Hepatocyte (in vitro differentiated cells): ENCODE data around the gene BLACAT1. TPM values are rescaled to one million over a fixed set of nuclear protein-coding genes. Genes with fewer than 3 reads are reported as not detected.

Experiments
- DNase-seq: peaks from one replicate; pipeline ENCODE4 v3.0.0-alpha.2; 2016; ENCODE audit warnings: low spot score
- H2AFZ ChIP-seq: fragments of 200-600 bp; sonication (generic); 2 replicates; pipeline ENCODE4 v1.6.0; 2016; ENCODE audit warnings: antibody characterized with exemption, mild to moderate bottlenecking
- H3K27ac ChIP-seq: fragments of 200-600 bp; sonication (generic); 2 replicates; pipeline ENCODE4 v1.5.1; 2016; ENCODE audit warnings: mild to moderate bottlenecking
- H3K27me3 ChIP-seq: fragments of 200-600 bp; sonication (generic); 2 replicates; pipeline ENCODE4 v1.6.1; 2016
- H3K36me3 ChIP-seq: fragments of 200-600 bp; sonication (generic); replicated peaks from 2 replicates; pipeline ENCODE4 v1.5.1; 2016; ENCODE audit warnings: low read depth; ENCODE audit not compliant: insufficient read depth
- H3K4me1 ChIP-seq: fragments of 200-600 bp; sonication (generic); 2 replicates; pipeline ENCODE4 v1.5.1; 2016; ENCODE audit warnings: mild to moderate bottlenecking, moderate library complexity; ENCODE audit not compliant: insufficient read depth
- H3K4me2 ChIP-seq: fragments of 200-600 bp; sonication (generic); 2 replicates; pipeline ENCODE4 v1.6.0; 2016
- H3K4me3 ChIP-seq: fragments of 200-600 bp; sonication (generic); 2 replicates; pipeline ENCODE4 v1.5.1; 2016; ENCODE audit warnings: mild to moderate bottlenecking
- H3K79me2 ChIP-seq: fragments of 200-600 bp; sonication (generic); 2 replicates; pipeline ENCODE4 v1.6.0; 2017; ENCODE audit warnings: mild to moderate bottlenecking
- H3K9me2 ChIP-seq: fragments of 200-600 bp; sonication (generic); replicated peaks from 2 replicates; pipeline ENCODE4 v1.6.0; 2017; ENCODE audit warnings: mild to moderate bottlenecking; ENCODE audit not compliant: insufficient read depth
- H3K9me3 ChIP-seq: fragments of 200-600 bp; sonication (generic); 2 replicates; pipeline ENCODE4 v1.5.1; 2016; ENCODE audit warnings: low read depth, mild to moderate bottlenecking
- H4K20me1 ChIP-seq: fragments of 200-600 bp; sonication (generic); 2 replicates; pipeline ENCODE4 v1.6.0; 2016; ENCODE audit warnings: mild to moderate bottlenecking; ENCODE audit not compliant: insufficient read depth, poor library complexity, severe bottlenecking
- CTCF ChIP-seq: fragments of 200-600 bp; sonication (generic); IDR thresholded peaks from 2 replicates; pipeline ENCODE4 v1.5.1; 2016; ENCODE audit warnings: antibody characterized with exemption, mild to moderate bottlenecking; ENCODE audit not compliant: poor library complexity
- EZH2 ChIP-seq: fragments of 200-600 bp; sonication (generic); IDR thresholded peaks from 2 replicates; pipeline ENCODE4 v1.6.1; 2016; ENCODE audit warnings: antibody characterized with exemption, mild to moderate bottlenecking, borderline replicate concordance
- EZH2phosphoT487 ChIP-seq: fragments of 200-600 bp; sonication (generic); IDR thresholded peaks from one replicate; pipeline ENCODE4 v1.6.1; 2018; ENCODE audit warnings: antibody characterized with exemption, mild to moderate bottlenecking, low read depth, moderate library complexity; ENCODE audit not compliant: unreplicated experiment, severe bottlenecking
- WGBS: methylation state at CpG from one replicate; pipeline ENCODE4 v1.1.6; 2016; ENCODE audit warnings: low lambda C conversion rate; ENCODE audit errors: missing lambda C conversion rate; 5-methylcytosine and 5-hydroxymethylcytosine counted together
- polyA plus RNA-seq: library from polyadenylated mRNA; unstranded; fragments of >200 nt; fragmentation: Nextera tagmentation; extraction: Ambion mirVana; gene quantifications from 2 replicates; pipeline ENCODE4 v1.2.1, GENCODE V29; 2016
- total RNA-seq: library from RNA; depleted of rRNA; stranded (reverse); fragments of >200 nt; gene quantifications from 2 replicates; pipeline ENCODE4 v1.2.3, GENCODE V29; 2014

BLACAT1 gene
- total and polyA plus RNA-seq, 2 experiments from 2014 or later: 0.40 to 0.58 TPM

GRCh38 chr1:205499789-205500188 is 43.9 kb upstream of the BLACAT1 start:
- 56% methylated on average over 3 of the region's 3 CpGs for WGBS
- Histone ChIP-seq H3K27me3 (no peaks in the 10 kb centered on the region), H3K9me3 (no peaks in the 10 kb centered on the region), H4K20me1 (no peaks in the 10 kb centered on the region), H3K4me1 (peaks cover 39% of the 10 kb centered on the region), H2AFZ (no peak overlapping the region), H3K79me2 (no peaks in the 10 kb centered on the region), H3K9me2 (no peaks in the 10 kb centered on the region), H3K27ac (no peak overlapping the region), H3K36me3 (no peaks in the 10 kb centered on the region), H3K4me2 (no peak overlapping the region), H3K4me3 (no peak overlapping the region)
- TF ChIP-seq EZH2 (no peak), EZH2phosphoT487 (no peak), CTCF (no peak)
- no peak for DNase-seq

GRCh38 chr1:205497351-205497750 is 41.5 kb upstream of the BLACAT1 start:
- TF ChIP-seq EZH2: no peak
- no peak for TF ChIP-seq CTCF
- no peaks in the 10 kb centered on the region for H3K36me3 ChIP-seq
- H3K79me2 ChIP-seq: no peaks in the 10 kb centered on the region
- H3K4me1 ChIP-seq: peaks cover 20% of the 10 kb centered on the region
- DNase-seq: no peak
- H3K4me3 ChIP-seq: no peak overlapping the region
- H3K9me3 ChIP-seq: no peaks in the 10 kb centered on the region
- H3K4me2 ChIP-seq: no peak overlapping the region
- no peaks in the 10 kb centered on the region for H4K20me1 ChIP-seq
- H3K27me3 ChIP-seq: no peaks in the 10 kb centered on the region
- 83% methylated on average over 7 of the region's 7 CpGs for WGBS
- no peaks in the 10 kb centered on the region for H3K9me2 ChIP-seq
- no peak overlapping the region for H2AFZ ChIP-seq
- no peak overlapping the region for H3K27ac ChIP-seq

GRCh38 chr1:205496661-205497060 is 40.8 kb upstream of the BLACAT1 start:
- Histone ChIP-seq H3K4me1 (peaks cover 15% of the 10 kb centered on the region), H3K79me2 (no peaks in the 10 kb centered on the region), H3K27ac (no peak overlapping the region)

More at GRCh38 chr1:205496661-205497060, 40.8 kb upstream of the BLACAT1 start:
- WGBS: 88% methylated on average over 1 of the region's 1 CpG
- Histone ChIP-seq H4K20me1 (no peaks in the 10 kb centered on the region), H2AFZ (no peak overlapping the region), H3K9me3 (no peaks in the 10 kb centered on the region), H3K4me2 (no peak overlapping the region), H3K4me3 (no peak overlapping the region), H3K9me2 (no peaks in the 10 kb centered on the region), H3K27me3 (no peaks in the 10 kb centered on the region), H3K36me3 (no peaks in the 10 kb centered on the region)
- DNase-seq: no peak
- no peak for TF ChIP-seq EZH2
- no peak for TF ChIP-seq EZH2phosphoT487
- TF ChIP-seq CTCF: no peak
